C4-2B (cell line): ENCODE results near the gene AGAP1.

ENCODE experiments used
- H3K27ac ChIP-seq: fragments of 450-650 bp; 2 replicates; pipeline ENCODE4 v1.5.1; 2017
- CTCF ChIP-seq: fragments of 450-650 bp; conservative IDR thresholded peaks from 2 replicates; pipeline ENCODE4 v1.5.1; 2017; ENCODE audit warnings: mild to moderate bottlenecking
- ZFX ChIP-seq: fragments of 450-650 bp; IDR thresholded peaks from 2 replicates; pipeline ENCODE4 v1.6.1; 2017

AGAP1 gene

DNA sequence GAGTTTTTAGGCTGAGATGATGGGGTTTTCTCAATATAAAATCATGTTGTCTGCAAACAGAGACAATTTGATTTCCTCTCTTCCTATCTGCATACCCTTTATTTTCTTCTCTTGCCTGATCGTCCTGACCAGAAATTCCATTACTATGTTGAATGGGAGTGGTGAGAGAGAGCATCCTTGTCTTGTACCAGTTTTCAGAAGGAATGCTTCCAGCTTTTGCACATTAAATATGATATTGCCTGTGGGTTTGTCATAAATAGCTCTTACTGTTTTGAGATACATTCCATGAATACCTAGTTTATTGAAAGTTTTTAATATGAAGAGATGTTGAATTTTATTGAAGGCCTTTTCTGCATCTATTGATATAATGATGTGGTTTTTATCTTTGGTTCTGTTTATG lies 492.5 kb downstream of the AGAP1 start:
- H3K27ac ChIP-seq = no peak overlapping the region
- TF ChIP-seq CTCF (no peak), ZFX (no peak)

DNA sequence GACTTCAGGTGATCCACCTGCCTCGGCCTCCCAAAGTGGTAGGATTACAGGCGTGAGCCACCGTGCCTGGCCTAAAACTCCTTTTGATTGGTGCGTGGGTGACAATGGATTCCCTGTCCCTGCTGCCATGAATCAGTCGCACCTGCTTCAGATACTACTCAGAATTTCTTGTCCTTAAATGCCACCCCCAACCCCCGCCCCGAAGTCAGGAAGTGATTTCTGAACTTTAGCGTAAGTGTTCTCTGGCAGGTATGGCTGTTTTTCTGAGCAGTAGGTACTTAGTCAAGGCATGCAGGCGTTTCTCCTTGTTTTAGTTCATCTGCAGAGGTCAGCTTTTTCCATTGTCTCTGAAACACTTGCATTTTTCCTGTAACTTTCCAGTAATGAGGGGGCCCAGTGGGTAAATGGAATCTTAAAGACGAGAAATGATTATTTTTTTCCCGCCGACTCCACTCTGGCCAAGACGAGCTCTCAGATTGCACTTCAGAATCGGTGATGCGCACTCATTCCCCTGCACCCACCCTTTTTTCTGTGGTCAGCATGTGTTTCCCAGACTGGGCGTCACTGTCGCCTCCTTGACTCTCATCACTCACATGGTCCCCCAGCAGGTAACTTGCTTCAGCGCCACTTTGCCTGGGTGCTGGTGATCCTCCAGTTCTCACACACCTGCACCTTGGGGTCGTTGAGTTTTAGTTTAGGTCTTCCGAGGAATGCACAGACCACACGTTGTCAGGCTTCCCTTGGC lies 494.6 kb downstream of the AGAP1 start:
- H3K27ac ChIP-seq = no peak overlapping the region
- no peak for TF ChIP-seq ZFX
- TF ChIP-seq CTCF = no peak

DNA sequence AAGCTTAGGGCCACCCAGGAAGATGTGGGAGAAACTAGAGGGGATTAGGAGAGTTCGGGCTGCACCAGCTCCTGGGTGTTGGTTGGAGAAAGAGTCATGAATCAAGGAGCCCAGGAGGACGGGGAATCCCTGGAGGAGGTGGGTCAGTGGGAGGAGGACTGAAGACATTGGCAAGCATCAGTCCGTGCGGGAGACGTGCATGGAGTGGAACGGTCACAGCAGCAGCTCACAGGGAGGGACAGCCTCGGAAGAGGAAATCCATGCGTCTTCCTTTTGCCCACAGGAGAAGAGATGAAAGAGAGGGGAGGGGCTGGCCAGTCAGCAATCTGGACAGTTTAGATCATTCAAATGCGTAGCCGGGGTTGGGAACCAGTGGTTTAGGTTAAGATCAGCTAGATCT lies 495.7 kb downstream of the AGAP1 start:
- TF ChIP-seq ZFX = no peak
- TF ChIP-seq CTCF = no peak
- H3K27ac ChIP-seq = no peak overlapping the region

- no peak overlapping the region for H3K27ac ChIP-seq
- TF ChIP-seq ZFX (no peak), CTCF (no peak)
Measured at GRCh38 chr2:235990344-235990743, 496.5 kb downstream of the AGAP1 start.

DNA sequence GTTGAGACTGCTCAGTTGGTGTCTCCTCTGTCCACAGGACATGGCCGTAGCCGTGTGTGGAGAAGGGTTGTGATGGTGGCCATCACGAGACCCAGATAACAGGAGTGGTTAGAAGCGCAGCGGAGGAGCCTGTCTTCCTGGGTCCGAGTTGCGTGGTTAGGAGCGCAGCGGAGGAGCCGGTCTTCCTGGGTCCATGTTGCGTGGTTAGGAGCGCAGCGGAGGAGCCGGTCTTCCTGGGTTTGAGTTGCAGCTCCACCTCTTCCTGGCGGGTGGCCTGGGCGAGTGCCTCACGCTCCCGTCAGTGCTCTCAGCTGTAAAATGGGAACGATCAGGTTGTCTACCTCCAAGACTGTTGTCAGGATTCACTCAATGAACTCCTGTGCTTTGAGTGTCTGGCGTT lies 498.2 kb downstream of the AGAP1 start:
- no peak overlapping the region for H3K27ac ChIP-seq
- TF ChIP-seq CTCF (no peak), ZFX (no peak)

GRCh38 chr2:235996419-235996818 lies 502.6 kb downstream of the AGAP1 start:
- TF ChIP-seq ZFX (no peak), CTCF (no peak)
- no peak overlapping the region for H3K27ac ChIP-seq

- TF ChIP-seq ZFX (no peak), CTCF (no peak)
- H3K27ac ChIP-seq = no peak overlapping the region
Measured at GRCh38 chr2:235999011-235999410, 505.2 kb downstream of the AGAP1 start.
